Panc1 (cell line): ENCODE measurements around the gene HSD17B14.

Source experiments
- POLR2AphosphoS5 ChIP-seq: IDR thresholded peaks from 2 replicates; pipeline ENCODE4 v1.6.1; 2012; ENCODE audit warnings: mild to moderate bottlenecking, low read depth, low read length, moderate library complexity
- SIN3A ChIP-seq: IDR thresholded peaks from 2 replicates; pipeline ENCODE4 v1.6.1; 2012; ENCODE audit warnings: low read depth, mild to moderate bottlenecking, low read length, moderate library complexity, borderline replicate concordance; ENCODE audit not compliant: insufficient read depth
- TCF7L2 ChIP-seq: IDR thresholded peaks from 2 replicates; pipeline ENCODE4 v1.6.1; 2011; ENCODE audit warnings: mild to moderate bottlenecking, low read depth, low read length, inconsistent platforms
- TF ChIP-seq, protein P1 (sequence below): fragments of 450-650 bp; IDR thresholded peaks from 2 replicates; pipeline ENCODE4 v1.5.1; 2017; ENCODE audit warnings: mild to moderate bottlenecking

DNA sequence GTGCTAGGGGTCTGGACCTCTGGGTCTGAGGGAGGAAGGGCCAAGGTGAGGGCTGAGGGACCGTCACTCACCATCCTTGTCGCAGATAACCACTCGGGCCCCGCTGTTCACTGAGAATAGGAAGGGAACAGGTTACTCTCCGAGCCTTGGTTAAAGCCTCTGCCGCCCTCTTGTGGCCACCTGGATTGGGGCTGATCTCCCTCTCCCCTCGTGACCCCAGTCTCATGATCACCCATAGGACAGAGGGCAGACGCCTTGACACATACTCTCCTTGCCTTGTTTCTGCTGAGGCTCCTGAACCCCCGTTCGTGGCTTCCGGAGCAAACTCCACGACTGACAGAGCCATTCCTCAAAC lies 580 bp downstream of the HSD17B14 start:
- TF ChIP-seq, protein P1, sequence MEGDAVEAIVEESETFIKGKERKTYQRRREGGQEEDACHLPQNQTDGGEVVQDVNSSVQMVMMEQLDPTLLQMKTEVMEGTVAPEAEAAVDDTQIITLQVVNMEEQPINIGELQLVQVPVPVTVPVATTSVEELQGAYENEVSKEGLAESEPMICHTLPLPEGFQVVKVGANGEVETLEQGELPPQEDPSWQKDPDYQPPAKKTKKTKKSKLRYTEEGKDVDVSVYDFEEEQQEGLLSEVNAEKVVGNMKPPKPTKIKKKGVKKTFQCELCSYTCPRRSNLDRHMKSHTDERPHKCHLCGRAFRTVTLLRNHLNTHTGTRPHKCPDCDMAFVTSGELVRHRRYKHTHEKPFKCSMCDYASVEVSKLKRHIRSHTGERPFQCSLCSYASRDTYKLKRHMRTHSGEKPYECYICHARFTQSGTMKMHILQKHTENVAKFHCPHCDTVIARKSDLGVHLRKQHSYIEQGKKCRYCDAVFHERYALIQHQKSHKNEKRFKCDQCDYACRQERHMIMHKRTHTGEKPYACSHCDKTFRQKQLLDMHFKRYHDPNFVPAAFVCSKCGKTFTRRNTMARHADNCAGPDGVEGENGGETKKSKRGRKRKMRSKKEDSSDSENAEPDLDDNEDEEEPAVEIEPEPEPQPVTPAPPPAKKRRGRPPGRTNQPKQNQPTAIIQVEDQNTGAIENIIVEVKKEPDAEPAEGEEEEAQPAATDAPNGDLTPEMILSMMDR, result peak; percentile 86
- no peak for TF ChIP-seq SIN3A
- 0 out of 2 replicates have a peak, but pooled peaks have one; percentile 37 for TF ChIP-seq POLR2AphosphoS5
- no peak for TF ChIP-seq TCF7L2
